ENCODE measurements around the gene KYNU. TPM values are rescaled to one million over a fixed set of nuclear protein-coding genes. Genes with fewer than 3 reads are reported as not detected.

The KYNU gene
- total RNA-seq, 1 experiment from 2014 or later, result 0.37 TPM

GRCh38 chr2:142933916-142934315 is 56.5 kb downstream of the KYNU start:
- TF ChIP-seq CTCF (conservative IDR thresholded peaks at IDR 0.05), result no peak
- no peaks in the 10 kb centered on the region; the same call in 1 of the 2 replicates for H3K4me1 ChIP-seq (ENCODE audit: insufficient read depth, low read length)
- no peaks in the 10 kb centered on the region for H3K23me2 ChIP-seq (ENCODE audit: insufficient read length, low read depth, low read length, poor library complexity, severe bottlenecking)
- no peak overlapping the region for H2AK5ac ChIP-seq (ENCODE audit: insufficient read length, low read length)
- H3K4me2 ChIP-seq (ENCODE audit: insufficient read depth, insufficient read length, low read length), result no peak overlapping the region
- no peak overlapping the region for H3K56ac ChIP-seq (ENCODE audit: insufficient read length, low read depth, low read length)
- H2BK15ac ChIP-seq (ENCODE audit: low read depth, low read length), result no peak overlapping the region
- H3T11ph ChIP-seq (ENCODE audit: low read length), result no peak overlapping the region
- H3K23ac ChIP-seq (ENCODE audit: insufficient read length, low read depth, low read length), result no peak overlapping the region
- H3K14ac ChIP-seq (ENCODE audit: insufficient read depth, low read length), result no peak overlapping the region
- H2BK20ac ChIP-seq (ENCODE audit: low read depth, low read length, poor library complexity, severe bottlenecking), result no peak overlapping the region
- H2BK12ac ChIP-seq (ENCODE audit: insufficient read length, low read depth, low read length), result no peak overlapping the region
- Mint-ChIP-seq H3K27ac (no peak overlapping the region), H3K36me3 (ENCODE audit: insufficient read depth in 1 of 3, low read depth in 3 of 3) (peaks cover 0 to 3% (median 0%) of the 10 kb centered on the region in 3 experiments; a peak in 2 of 7 replicates), H3K4me3 (no peak overlapping the region), H3K27me3 (ENCODE audit: low read depth) (no peaks in the 10 kb centered on the region; the same call in 1 of the 2 replicates), H3K9me3 (peaks cover 0 to 6% of the 10 kb centered on the region in 2 experiments; a peak in 2 of 5 replicates), H3K4me1 (peaks cover 3 to 5% of the 10 kb centered on the region in 2 experiments; a peak in 3 of 4 replicates)
- H2AFZ ChIP-seq (ENCODE audit: low read length), result no peak overlapping the region
- no peak overlapping the region for H3K27ac ChIP-seq (ENCODE audit: insufficient read length, low read depth, low read length)
- H2BK5ac ChIP-seq (ENCODE audit: insufficient read length, low read length), result no peak overlapping the region
- no peak overlapping the region for H4K5ac ChIP-seq (ENCODE audit: insufficient read length, low read depth, low read length)
- H4K91ac ChIP-seq (ENCODE audit: insufficient read length, low read depth, low read length), result no peak overlapping the region
- H3K9me3 ChIP-seq (ENCODE audit: control insufficient read depth, low read depth, low read length), result no peaks in the 10 kb centered on the region
- H4K8ac ChIP-seq (replicated peaks; ENCODE audit: insufficient read length, low read depth, low read length), result no peak overlapping the region
- no peak overlapping the region for H3K18ac ChIP-seq (ENCODE audit: insufficient read length, low read depth, low read length)
- H2BK120ac ChIP-seq (ENCODE audit: low read depth, low read length, poor library complexity, severe bottlenecking), result no peak overlapping the region
- H3K4ac ChIP-seq (ENCODE audit: low read depth, low read length), result no peak overlapping the region
- H3K79me1 ChIP-seq (ENCODE audit: insufficient read depth, low read depth, low read length, poor library complexity, severe bottlenecking), result no peaks in the 10 kb centered on the region
- H3K79me2 ChIP-seq (ENCODE audit: insufficient read depth, low read length), result no peaks in the 10 kb centered on the region
- no CpG with 5 or more reads among the region's 5 CpGs for WGBS (ENCODE audit: extremely low coverage, insufficient read length, low lambda C conversion rate)
- H4K20me1 ChIP-seq (ENCODE audit: control insufficient read depth, insufficient read depth, insufficient read length), result no peaks in the 10 kb centered on the region
- no peaks in the 10 kb centered on the region for H3K27me3 ChIP-seq (ENCODE audit: insufficient read depth, low read length)
- no peak overlapping the region for H3K9ac ChIP-seq (ENCODE audit: extremely low read depth, insufficient read length, low read length)
- DNase-seq, result no peak

All from H9 (cell line).